Measurements from ENCODE around the gene SH3PXD2B.

Gene SH3PXD2B

GRCh38 chr5:172434251-172434650 is 20.1 kb downstream of the SH3PXD2B start:
- Histone ChIP-seq H3K27me3 (ENCODE audit: control insufficient read depth, low read length) (peaks cover 11% of the 10 kb centered on the region), H3K9me2 (replicated peaks; ENCODE audit: control insufficient read depth, low read length) (no peaks in the 10 kb centered on the region), H3F3A (ENCODE audit: control insufficient read depth, insufficient read depth) (no peaks in the 10 kb centered on the region), H4K20me1 (ENCODE audit: control insufficient read depth, insufficient read depth, low read depth, low read length) (no peaks in the 10 kb centered on the region), H3K36me3 (ENCODE audit: control insufficient read depth, low read length) (no peaks in the 10 kb centered on the region), H3K4me1 (ENCODE audit: control insufficient read depth, low read length) (no peaks in the 10 kb centered on the region), H3K79me2 (ENCODE audit: control insufficient read depth, low read length) (no peaks in the 10 kb centered on the region), H3K27ac (ENCODE audit: low read depth, low read length) (no peak overlapping the region), H3K9me3 (ENCODE audit: control insufficient read depth, insufficient read depth, low read length) (no peaks in the 10 kb centered on the region), H3K4me2 (ENCODE audit: low read length) (no peak overlapping the region), H3K4me3 (ENCODE audit: low read length) (no peak overlapping the region)
- TF ChIP-seq, protein P1, sequence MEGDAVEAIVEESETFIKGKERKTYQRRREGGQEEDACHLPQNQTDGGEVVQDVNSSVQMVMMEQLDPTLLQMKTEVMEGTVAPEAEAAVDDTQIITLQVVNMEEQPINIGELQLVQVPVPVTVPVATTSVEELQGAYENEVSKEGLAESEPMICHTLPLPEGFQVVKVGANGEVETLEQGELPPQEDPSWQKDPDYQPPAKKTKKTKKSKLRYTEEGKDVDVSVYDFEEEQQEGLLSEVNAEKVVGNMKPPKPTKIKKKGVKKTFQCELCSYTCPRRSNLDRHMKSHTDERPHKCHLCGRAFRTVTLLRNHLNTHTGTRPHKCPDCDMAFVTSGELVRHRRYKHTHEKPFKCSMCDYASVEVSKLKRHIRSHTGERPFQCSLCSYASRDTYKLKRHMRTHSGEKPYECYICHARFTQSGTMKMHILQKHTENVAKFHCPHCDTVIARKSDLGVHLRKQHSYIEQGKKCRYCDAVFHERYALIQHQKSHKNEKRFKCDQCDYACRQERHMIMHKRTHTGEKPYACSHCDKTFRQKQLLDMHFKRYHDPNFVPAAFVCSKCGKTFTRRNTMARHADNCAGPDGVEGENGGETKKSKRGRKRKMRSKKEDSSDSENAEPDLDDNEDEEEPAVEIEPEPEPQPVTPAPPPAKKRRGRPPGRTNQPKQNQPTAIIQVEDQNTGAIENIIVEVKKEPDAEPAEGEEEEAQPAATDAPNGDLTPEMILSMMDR (IDR thresholded peaks at IDR 0.05; ENCODE audit: low read depth, low read length, poor library complexity, severe bottlenecking): no peak
- TF ChIP-seq EZH2phosphoT487 (IDR thresholded peaks at IDR 0.05; ENCODE audit: borderline replicate concordance, low read length): no peak

- no peak overlapping the region for H3K4me3 ChIP-seq (ENCODE audit: low read length)
- H3K36me3 ChIP-seq (ENCODE audit: control insufficient read depth, low read length): no peaks in the 10 kb centered on the region
Observed at GRCh38 chr5:172433513-172433912, 20.8 kb downstream of the SH3PXD2B start.

DNA sequence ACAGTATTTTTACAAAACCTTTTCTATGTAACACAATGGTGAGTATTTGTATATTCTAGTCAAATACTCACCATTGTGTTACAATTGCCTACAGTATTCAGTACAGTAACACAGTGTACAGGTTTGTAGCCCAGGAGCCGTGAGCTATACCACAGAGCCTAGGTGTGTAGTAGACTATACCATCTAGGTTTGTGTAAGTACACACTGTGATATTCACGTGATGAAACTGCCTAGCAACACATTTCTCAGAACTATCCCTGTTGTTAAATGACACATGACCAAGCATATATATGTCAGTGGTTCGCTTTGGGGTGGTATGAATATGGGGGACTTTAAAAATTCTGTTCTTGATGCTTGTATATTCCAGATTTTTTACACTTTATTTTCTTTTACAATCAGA is 21.3 kb downstream of the SH3PXD2B start:
- Histone ChIP-seq H3K4me1 (ENCODE audit: control insufficient read depth, low read length) (no peaks in the 10 kb centered on the region), H3K36me3 (ENCODE audit: control insufficient read depth, low read length) (no peaks in the 10 kb centered on the region), H3K9me3 (ENCODE audit: control insufficient read depth, insufficient read depth, low read length) (no peaks in the 10 kb centered on the region), H3K4me3 (ENCODE audit: low read length) (no peak overlapping the region), H3K4me2 (ENCODE audit: low read length) (no peak overlapping the region), H3K27me3 (ENCODE audit: control insufficient read depth, low read length) (peaks cover 16% of the 10 kb centered on the region), H3K9me2 (replicated peaks; ENCODE audit: control insufficient read depth, low read length) (no peaks in the 10 kb centered on the region), H3K79me2 (ENCODE audit: control insufficient read depth, low read length) (no peaks in the 10 kb centered on the region), H3F3A (ENCODE audit: control insufficient read depth, insufficient read depth) (no peaks in the 10 kb centered on the region), H3K27ac (ENCODE audit: low read depth, low read length) (no peak overlapping the region), H4K20me1 (ENCODE audit: control insufficient read depth, insufficient read depth, low read depth, low read length) (no peaks in the 10 kb centered on the region)
- TF ChIP-seq EZH2phosphoT487 (IDR thresholded peaks at IDR 0.05; ENCODE audit: borderline replicate concordance, low read length): no peak
- TF ChIP-seq, protein P1 (IDR thresholded peaks at IDR 0.05; ENCODE audit: low read depth, low read length, poor library complexity, severe bottlenecking): no peak

More at GRCh38 chr5:172433513-172433912, 20.8 kb downstream of the SH3PXD2B start:
- H3K9me2 ChIP-seq (replicated peaks; ENCODE audit: control insufficient read depth, low read length): no peaks in the 10 kb centered on the region
- H3K79me2 ChIP-seq (ENCODE audit: control insufficient read depth, low read length): no peaks in the 10 kb centered on the region
- peaks cover 13% of the 10 kb centered on the region for H3K27me3 ChIP-seq (ENCODE audit: control insufficient read depth, low read length)
- H3K4me2 ChIP-seq (ENCODE audit: low read length): no peak overlapping the region
- H3F3A ChIP-seq (ENCODE audit: control insufficient read depth, insufficient read depth): no peaks in the 10 kb centered on the region
- no peaks in the 10 kb centered on the region for H3K4me1 ChIP-seq (ENCODE audit: control insufficient read depth, low read length)
- H4K20me1 ChIP-seq (ENCODE audit: control insufficient read depth, insufficient read depth, low read depth, low read length): no peaks in the 10 kb centered on the region
- no peak overlapping the region for H3K27ac ChIP-seq (ENCODE audit: low read depth, low read length)
- no peaks in the 10 kb centered on the region for H3K9me3 ChIP-seq (ENCODE audit: control insufficient read depth, insufficient read depth, low read length)
- no peak for TF ChIP-seq EZH2phosphoT487 (IDR thresholded peaks at IDR 0.05; ENCODE audit: borderline replicate concordance, low read length)
- TF ChIP-seq, protein P1 (IDR thresholded peaks at IDR 0.05; ENCODE audit: low read depth, low read length, poor library complexity, severe bottlenecking): no peak
